Fibroblast of the conjunctiva (primary cell): ENCODE measurements around the gene SMG1.
"Not testable (repeated sequence)": the region's sequence is repeated elsewhere in the genome, so short reads cannot be mapped to it uniquely, and the experiment has no call there.

Experiments
- DNase-seq: peaks from one replicate; pipeline ENCODE4 v3.0.0-alpha.2; 2010; ENCODE audit warnings: low read depth

The SMG1 gene

GRCh38 chr16:18759598-18760520, 166.3 kb downstream of the SMG1 start:
- DNase-seq, result not testable (repeated sequence)

GRCh38 chr16:18757960-18758660, 168.1 kb downstream of the SMG1 start:
- DNase-seq, result not testable (repeated sequence)

DNA sequence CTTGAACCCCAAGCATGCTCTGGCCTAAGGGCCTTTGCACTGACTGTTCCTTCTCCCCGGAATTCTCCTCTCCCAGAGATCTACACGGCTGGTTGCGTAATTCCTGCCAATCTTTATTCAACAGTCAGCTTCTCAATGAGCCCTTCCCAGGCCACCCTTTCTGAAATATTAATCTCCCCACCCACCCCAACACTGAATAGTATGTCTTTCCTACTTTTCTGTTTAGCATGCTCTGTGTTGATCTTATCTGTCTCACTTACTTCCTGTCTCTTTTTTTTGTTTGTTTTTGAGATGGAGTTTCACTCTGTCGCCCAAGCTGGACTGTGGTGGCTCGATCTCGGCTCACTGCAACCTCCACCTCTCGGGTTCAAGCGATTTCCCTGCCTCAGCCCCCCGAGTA, 169.6 kb downstream of the SMG1 start:
- DNase-seq, result not testable (repeated sequence)
